ENCODE data around the gene PYGO2.
"Not testable (repeated sequence)": the region's sequence is repeated elsewhere in the genome, so short reads cannot be mapped to it uniquely, and the experiment has no call there.

Gene PYGO2

GRCh38 chr1:154982897-154983648 lies 21.5 kb upstream of the PYGO2 start, which contains the start of gene FLAD1:
TSS of gene FLAD1 (plus strand) at chr1:154983344. CDS start at chr1:154983695, 351 bp downstream.
- DNase-seq (ENCODE audit: low read depth in 2 of 2, low spot score in 1 of 2) = peak; percentile 80 to 87

- no peak for DNase-seq (ENCODE audit: low read depth in 2 of 2, low spot score in 1 of 2)
Measured at GRCh38 chr1:154982341-154982740, 20.8 kb upstream of the PYGO2 start.

- DNase-seq (ENCODE audit: low read depth in 2 of 2, low spot score in 1 of 2) = no peak
Measured at GRCh38 chr1:154978360-154978759, 16.8 kb upstream of the PYGO2 start.

GRCh38 chr1:154977762-154978161 lies 16.2 kb upstream of the PYGO2 start:
- not testable (repeated sequence) for DNase-seq (ENCODE audit: low read depth in 2 of 2, low spot score in 1 of 2)

- DNase-seq (ENCODE audit: low read depth in 2 of 2, low spot score in 1 of 2) = no peak
Measured at GRCh38 chr1:154975409-154976059, 14.0 kb upstream of the PYGO2 start.

- peak; percentile 86 to 91 for DNase-seq (ENCODE audit: low read depth in 2 of 2, low spot score in 1 of 2)
Measured at GRCh38 chr1:154974808-154975408, 13.3 kb upstream of the PYGO2 start.

GRCh38 chr1:154974102-154974807 lies 12.7 kb upstream of the PYGO2 start, which contains the start of gene CKS1B:
TSS of gene CKS1B (plus strand) at chr1:154974681. CDS start at chr1:154974746, 65 bp downstream.
- peak; percentile 87 to 92 for DNase-seq (ENCODE audit: low read depth in 2 of 2, low spot score in 1 of 2)

- peak; percentile 78 for DNase-seq (ENCODE audit: low read depth in 2 of 2, low spot score in 1 of 2)
Measured at GRCh38 chr1:154973344-154974101, 11.9 kb upstream of the PYGO2 start.

GRCh38 chr1:154972517-154973343 lies 11.1 kb upstream of the PYGO2 start:
- DNase-seq (ENCODE audit: low read depth in 2 of 2, low spot score in 1 of 2) = no peak

- DNase-seq (ENCODE audit: low read depth in 2 of 2, low spot score in 1 of 2) = no peak
Measured at GRCh38 chr1:154972213-154972516, 10.6 kb upstream of the PYGO2 start.

- no peak for DNase-seq (ENCODE audit: low read depth in 2 of 2, low spot score in 1 of 2)
Measured at GRCh38 chr1:154971341-154971998, 9.9 kb upstream of the PYGO2 start.

- DNase-seq (ENCODE audit: low read depth in 2 of 2, low spot score in 1 of 2) = no peak
Measured at GRCh38 chr1:154970631-154971340, 9.2 kb upstream of the PYGO2 start, which contains the start of gene SHC1. TSS of gene SHC1 (minus strand) at chr1:154970747. CDS start at chr1:154970526, 221 bp downstream.

GRCh38 chr1:154969860-154970452 lies 8.4 kb upstream of the PYGO2 start:
- no peak for DNase-seq (ENCODE audit: low read depth in 2 of 2, low spot score in 1 of 2)

- DNase-seq (ENCODE audit: low read depth in 2 of 2, low spot score in 1 of 2) = no peak
Measured at GRCh38 chr1:154969246-154969645, 7.7 kb upstream of the PYGO2 start.

- no peak for DNase-seq (ENCODE audit: low read depth in 2 of 2, low spot score in 1 of 2)
Measured at GRCh38 chr1:154968731-154969130, 7.1 kb upstream of the PYGO2 start.

GRCh38 chr1:154967331-154967950 lies 5.9 kb upstream of the PYGO2 start:
- DNase-seq (ENCODE audit: low read depth in 2 of 2, low spot score in 1 of 2) = no peak

- no peak for DNase-seq (ENCODE audit: low read depth in 2 of 2, low spot score in 1 of 2)
Measured at GRCh38 chr1:154966111-154966510, 4.5 kb upstream of the PYGO2 start.

- DNase-seq (ENCODE audit: low read depth in 2 of 2, low spot score in 1 of 2) = no peak
Measured at GRCh38 chr1:154964359-154964758, 2.8 kb upstream of the PYGO2 start.

Measured in stimulated activated CD8-positive, alpha-beta memory T cell treated with anti-CD3 and anti-CD28 coated beads, Interleukin-4, amount 100 ng/mL, for 1 hour (primary cell).